Measurements from ENCODE around the gene C1S.

DNA sequence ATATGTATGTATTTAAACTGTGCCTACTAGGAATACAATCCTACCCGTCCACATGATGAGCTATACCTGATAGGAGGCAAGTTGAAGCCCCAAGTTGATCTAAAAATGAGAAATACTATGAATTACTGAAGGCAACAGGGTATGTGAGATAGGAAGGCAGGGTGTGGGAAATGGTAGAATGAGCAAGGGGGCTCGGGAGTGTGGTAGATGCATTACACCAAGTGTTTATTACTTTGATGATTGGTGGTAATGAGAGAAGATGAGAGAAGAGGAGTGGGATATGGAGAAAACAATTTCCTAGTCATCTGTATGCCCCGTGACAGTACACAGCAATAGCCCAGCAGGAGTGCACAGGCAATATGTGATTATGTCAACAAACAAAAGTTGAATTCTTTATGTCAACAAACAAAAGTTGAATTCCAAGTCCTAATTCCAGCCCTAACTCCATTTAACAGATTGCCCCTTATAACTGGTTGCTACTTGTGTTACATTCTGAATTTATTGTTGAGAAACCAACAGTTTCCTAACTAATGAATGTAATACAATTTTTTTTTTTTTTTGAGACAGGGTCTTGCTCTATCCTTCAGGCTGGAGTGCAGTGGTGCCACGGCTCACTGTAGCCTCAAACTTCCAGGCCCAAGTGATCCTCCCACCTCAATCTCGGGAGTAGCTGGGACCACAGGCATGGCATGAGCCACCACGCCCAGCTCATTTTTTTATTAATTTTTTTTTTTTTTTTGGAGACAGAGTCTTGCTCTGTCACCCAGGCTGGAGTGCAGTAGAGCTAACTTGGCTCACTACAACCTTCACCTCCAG is 44.8 kb upstream of the C1S start:
- no peak for TF ChIP-seq POLR2A (IDR thresholded peaks at IDR 0.05)
- TF ChIP-seq, protein P1, sequence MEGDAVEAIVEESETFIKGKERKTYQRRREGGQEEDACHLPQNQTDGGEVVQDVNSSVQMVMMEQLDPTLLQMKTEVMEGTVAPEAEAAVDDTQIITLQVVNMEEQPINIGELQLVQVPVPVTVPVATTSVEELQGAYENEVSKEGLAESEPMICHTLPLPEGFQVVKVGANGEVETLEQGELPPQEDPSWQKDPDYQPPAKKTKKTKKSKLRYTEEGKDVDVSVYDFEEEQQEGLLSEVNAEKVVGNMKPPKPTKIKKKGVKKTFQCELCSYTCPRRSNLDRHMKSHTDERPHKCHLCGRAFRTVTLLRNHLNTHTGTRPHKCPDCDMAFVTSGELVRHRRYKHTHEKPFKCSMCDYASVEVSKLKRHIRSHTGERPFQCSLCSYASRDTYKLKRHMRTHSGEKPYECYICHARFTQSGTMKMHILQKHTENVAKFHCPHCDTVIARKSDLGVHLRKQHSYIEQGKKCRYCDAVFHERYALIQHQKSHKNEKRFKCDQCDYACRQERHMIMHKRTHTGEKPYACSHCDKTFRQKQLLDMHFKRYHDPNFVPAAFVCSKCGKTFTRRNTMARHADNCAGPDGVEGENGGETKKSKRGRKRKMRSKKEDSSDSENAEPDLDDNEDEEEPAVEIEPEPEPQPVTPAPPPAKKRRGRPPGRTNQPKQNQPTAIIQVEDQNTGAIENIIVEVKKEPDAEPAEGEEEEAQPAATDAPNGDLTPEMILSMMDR (IDR thresholded peaks at IDR 0.05): no peak

All from tibial nerve (tissue), 3 donors.